ENCODE measurements around the gene SLC1A5. TPM values are rescaled to one million over a fixed set of nuclear protein-coding genes. Genes with fewer than 3 reads are reported as not detected.

The SLC1A5 gene
- polyA plus RNA-seq, 1 of the 3 experiments (the other 2 are of a cell fraction): 80.4 TPM

DNA sequence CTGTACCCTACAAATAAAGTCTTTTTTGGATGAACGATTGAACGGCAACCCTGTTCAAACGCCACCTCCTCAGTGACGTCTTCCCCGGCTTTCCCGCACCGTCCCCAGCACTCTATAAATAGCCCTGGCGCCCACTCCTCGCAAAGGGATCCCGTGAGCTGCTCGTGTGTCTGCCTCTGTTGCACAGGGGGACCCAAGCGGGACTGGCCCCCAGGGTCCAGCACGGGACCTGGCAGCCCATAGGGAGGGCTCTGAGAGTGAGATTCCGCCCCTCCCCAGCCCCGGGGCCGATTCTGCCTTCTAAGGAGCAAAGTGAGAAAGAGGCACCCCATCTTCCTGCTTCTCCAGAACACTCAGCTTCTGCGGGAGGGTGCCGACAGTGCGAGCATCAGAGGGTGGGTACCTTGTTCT, 50.6 kb downstream of the SLC1A5 start:
- H3K4me1 ChIP-seq (ENCODE audit: control insufficient read depth in 1 of 2, insufficient read depth in 2 of 2, low read depth in 1 of 2, low read length in 1 of 2): peaks cover 0 to 8% of the 10 kb centered on the region in 2 experiments; a peak in 1 of 4 replicates
- H2AFZ ChIP-seq (ENCODE audit: low read depth): no peak overlapping the region
- peaks cover 72% of the 10 kb centered on the region for H4K20me1 ChIP-seq (ENCODE audit: insufficient read depth)
- H3K9me2 ChIP-seq: no peaks in the 10 kb centered on the region
- H3K27ac ChIP-seq (ENCODE audit: low read depth in 2 of 2, low read length in 1 of 2): no peak overlapping the region
- no peak overlapping the region for H3K9ac ChIP-seq
- no peak overlapping the region for H3K4me3 ChIP-seq (ENCODE audit: low read depth in 2 of 2, low read length in 1 of 2)
- ChIA-PET POLR2A (no interaction called here), CTCF (interaction anchor here (1.0 to 4.0 kb wide), 2 partner anchors 10 to 103 kb away, joined by 4 to 32 read pairs; no protein-coding TSS in a partner anchor)
- TF ChIP-seq, protein P1, sequence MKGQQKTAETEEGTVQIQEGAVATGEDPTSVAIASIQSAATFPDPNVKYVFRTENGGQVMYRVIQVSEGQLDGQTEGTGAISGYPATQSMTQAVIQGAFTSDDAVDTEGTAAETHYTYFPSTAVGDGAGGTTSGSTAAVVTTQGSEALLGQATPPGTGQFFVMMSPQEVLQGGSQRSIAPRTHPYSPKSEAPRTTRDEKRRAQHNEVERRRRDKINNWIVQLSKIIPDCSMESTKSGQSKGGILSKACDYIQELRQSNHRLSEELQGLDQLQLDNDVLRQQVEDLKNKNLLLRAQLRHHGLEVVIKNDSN (IDR thresholded peaks at IDR 0.05; ENCODE audit: borderline replicate concordance, low read depth): no peak
- TF ChIP-seq, protein P2, sequence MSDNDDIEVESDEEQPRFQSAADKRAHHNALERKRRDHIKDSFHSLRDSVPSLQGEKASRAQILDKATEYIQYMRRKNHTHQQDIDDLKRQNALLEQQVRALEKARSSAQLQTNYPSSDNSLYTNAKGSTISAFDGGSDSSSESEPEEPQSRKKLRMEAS (IDR thresholded peaks at IDR 0.05; ENCODE audit: low read depth): no peak
- TF ChIP-seq RXRA (IDR thresholded peaks at IDR 0.05; ENCODE audit: borderline replicate concordance, low read depth) (no peak), MEF2A (IDR thresholded peaks at IDR 0.05; ENCODE audit: borderline replicate concordance, low read depth) (no peak), EP300 (IDR thresholded peaks at IDR 0.05; ENCODE audit: borderline replicate concordance in 1 of 2, low read depth in 1 of 2, low read length in 1 of 2) (no peak), SMC3 (IDR thresholded peaks at IDR 0.05; ENCODE audit: low read depth, low read length) (no peak), GATA2 (CRISPR knock-in tag; IDR thresholded peaks at IDR 0.05) (no peak), SIN3A (IDR thresholded peaks at IDR 0.05; ENCODE audit: borderline replicate concordance, low read depth, low read length) (no peak), EZH2phosphoT487 (IDR thresholded peaks at IDR 0.05; ENCODE audit: borderline replicate concordance, low read depth) (no peak), ELF1 (IDR thresholded peaks at IDR 0.05) (no peak), RAD21 (IDR thresholded peaks at IDR 0.05; ENCODE audit: low read length) (no peak), FOXJ3 (CRISPR knock-in tag; IDR thresholded peaks at IDR 0.05) (no peak), TEAD4 (IDR thresholded peaks at IDR 0.05; ENCODE audit: borderline replicate concordance, insufficient read depth) (no peak)
- TF ChIP-seq, protein P3, sequence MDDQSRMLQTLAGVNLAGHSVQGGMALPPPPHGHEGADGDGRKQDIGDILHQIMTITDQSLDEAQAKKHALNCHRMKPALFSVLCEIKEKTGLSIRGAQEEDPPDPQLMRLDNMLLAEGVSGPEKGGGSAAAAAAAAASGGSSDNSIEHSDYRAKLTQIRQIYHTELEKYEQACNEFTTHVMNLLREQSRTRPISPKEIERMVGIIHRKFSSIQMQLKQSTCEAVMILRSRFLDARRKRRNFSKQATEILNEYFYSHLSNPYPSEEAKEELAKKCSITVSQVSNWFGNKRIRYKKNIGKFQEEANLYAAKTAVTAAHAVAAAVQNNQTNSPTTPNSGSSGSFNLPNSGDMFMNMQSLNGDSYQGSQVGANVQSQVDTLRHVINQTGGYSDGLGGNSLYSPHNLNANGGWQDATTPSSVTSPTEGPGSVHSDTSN (IDR thresholded peaks at IDR 0.05): no peak
- TF ChIP-seq, protein P4, sequence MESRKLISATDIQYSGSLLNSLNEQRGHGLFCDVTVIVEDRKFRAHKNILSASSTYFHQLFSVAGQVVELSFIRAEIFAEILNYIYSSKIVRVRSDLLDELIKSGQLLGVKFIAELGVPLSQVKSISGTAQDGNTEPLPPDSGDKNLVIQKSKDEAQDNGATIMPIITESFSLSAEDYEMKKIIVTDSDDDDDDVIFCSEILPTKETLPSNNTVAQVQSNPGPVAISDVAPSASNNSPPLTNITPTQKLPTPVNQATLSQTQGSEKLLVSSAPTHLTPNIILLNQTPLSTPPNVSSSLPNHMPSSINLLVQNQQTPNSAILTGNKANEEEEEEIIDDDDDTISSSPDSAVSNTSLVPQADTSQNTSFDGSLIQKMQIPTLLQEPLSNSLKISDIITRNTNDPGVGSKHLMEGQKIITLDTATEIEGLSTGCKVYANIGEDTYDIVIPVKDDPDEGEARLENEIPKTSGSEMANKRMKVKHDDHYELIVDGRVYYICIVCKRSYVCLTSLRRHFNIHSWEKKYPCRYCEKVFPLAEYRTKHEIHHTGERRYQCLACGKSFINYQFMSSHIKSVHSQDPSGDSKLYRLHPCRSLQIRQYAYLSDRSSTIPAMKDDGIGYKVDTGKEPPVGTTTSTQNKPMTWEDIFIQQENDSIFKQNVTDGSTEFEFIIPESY (IDR thresholded peaks at IDR 0.05; ENCODE audit: borderline replicate concordance, low read depth): no peak
- TF ChIP-seq, protein P5, sequence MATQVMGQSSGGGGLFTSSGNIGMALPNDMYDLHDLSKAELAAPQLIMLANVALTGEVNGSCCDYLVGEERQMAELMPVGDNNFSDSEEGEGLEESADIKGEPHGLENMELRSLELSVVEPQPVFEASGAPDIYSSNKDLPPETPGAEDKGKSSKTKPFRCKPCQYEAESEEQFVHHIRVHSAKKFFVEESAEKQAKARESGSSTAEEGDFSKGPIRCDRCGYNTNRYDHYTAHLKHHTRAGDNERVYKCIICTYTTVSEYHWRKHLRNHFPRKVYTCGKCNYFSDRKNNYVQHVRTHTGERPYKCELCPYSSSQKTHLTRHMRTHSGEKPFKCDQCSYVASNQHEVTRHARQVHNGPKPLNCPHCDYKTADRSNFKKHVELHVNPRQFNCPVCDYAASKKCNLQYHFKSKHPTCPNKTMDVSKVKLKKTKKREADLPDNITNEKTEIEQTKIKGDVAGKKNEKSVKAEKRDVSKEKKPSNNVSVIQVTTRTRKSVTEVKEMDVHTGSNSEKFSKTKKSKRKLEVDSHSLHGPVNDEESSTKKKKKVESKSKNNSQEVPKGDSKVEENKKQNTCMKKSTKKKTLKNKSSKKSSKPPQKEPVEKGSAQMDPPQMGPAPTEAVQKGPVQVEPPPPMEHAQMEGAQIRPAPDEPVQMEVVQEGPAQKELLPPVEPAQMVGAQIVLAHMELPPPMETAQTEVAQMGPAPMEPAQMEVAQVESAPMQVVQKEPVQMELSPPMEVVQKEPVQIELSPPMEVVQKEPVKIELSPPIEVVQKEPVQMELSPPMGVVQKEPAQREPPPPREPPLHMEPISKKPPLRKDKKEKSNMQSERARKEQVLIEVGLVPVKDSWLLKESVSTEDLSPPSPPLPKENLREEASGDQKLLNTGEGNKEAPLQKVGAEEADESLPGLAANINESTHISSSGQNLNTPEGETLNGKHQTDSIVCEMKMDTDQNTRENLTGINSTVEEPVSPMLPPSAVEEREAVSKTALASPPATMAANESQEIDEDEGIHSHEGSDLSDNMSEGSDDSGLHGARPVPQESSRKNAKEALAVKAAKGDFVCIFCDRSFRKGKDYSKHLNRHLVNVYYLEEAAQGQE (IDR thresholded peaks at IDR 0.05; ENCODE audit: low read depth, low read length): no peak
- TF ChIP-seq, protein P6, sequence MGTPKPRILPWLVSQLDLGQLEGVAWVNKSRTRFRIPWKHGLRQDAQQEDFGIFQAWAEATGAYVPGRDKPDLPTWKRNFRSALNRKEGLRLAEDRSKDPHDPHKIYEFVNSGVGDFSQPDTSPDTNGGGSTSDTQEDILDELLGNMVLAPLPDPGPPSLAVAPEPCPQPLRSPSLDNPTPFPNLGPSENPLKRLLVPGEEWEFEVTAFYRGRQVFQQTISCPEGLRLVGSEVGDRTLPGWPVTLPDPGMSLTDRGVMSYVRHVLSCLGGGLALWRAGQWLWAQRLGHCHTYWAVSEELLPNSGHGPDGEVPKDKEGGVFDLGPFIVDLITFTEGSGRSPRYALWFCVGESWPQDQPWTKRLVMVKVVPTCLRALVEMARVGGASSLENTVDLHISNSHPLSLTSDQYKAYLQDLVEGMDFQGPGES (IDR thresholded peaks at IDR 0.05; ENCODE audit: low read depth, low read length): no peak
- peaks cover 25 to 54% of the 10 kb centered on the region in 2 experiments for H3K36me3 ChIP-seq (replicated peaks in 1 of 2; ENCODE audit: control insufficient read depth in 1 of 2, insufficient read depth in 2 of 2, low read length in 1 of 2)
- H3K79me2 ChIP-seq (ENCODE audit: insufficient read depth): peaks cover 95% of the 10 kb centered on the region
- DNase-seq: no peak
- no peak overlapping the region for H3K4me2 ChIP-seq
- no peaks in the 10 kb centered on the region for H3K27me3 ChIP-seq (ENCODE audit: insufficient read depth)
- peaks cover 12% of the 10 kb centered on the region for H3F3A ChIP-seq (replicated peaks; ENCODE audit: insufficient read depth)
- WGBS (ENCODE audit: low lambda C conversion rate): 91% methylated on average over 17 of the region's 19 CpGs
- H3K9me3 ChIP-seq: no peaks in the 10 kb centered on the region

All from SK-N-SH (cell line).